ENCODE data around the gene DYNC2H1. TPM values are rescaled to one million over a fixed set of nuclear protein-coding genes. Genes with fewer than 3 reads are reported as not detected.

DYNC2H1 gene
- total and polyA plus RNA-seq, 4 donors, result 0.77 to 3.3 (median 2.1) TPM

DNA sequence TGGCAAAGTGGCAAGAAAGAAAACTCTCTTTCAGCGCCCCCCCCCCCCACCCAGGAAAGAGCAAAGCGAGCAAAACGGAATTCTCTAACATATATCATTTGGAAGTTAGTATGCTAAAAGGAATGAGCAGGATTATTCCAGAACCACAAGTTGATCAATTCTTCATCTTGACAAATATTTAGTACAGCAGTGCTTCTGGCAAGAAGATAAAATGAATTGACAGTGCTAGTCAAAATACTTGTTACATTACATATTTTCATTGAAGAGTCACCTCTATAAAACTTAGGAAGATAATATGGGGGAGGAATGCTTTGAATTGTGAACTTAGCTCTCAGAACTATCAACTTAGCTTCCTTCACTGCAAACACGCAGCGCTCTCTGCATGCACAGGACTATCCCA is 377.4 kb downstream of the DYNC2H1 start:
- H3K27ac ChIP-seq (ENCODE audit: low read depth in 1 of 2, low read length in 2 of 2), result no peak overlapping the region
- no peaks in the 10 kb centered on the region for H3K36me3 ChIP-seq (ENCODE audit: control insufficient read depth in 4 of 4, insufficient read depth in 3 of 4, low read depth in 1 of 4, low read length in 3 of 4)
- no peak for DNase-seq (ENCODE audit: low spot score)
- WGBS, result 85% methylated on average over 5 of the region's 5 CpGs
- no peaks in the 10 kb centered on the region for H3K27me3 ChIP-seq (ENCODE audit: control insufficient read depth in 4 of 4, insufficient read depth in 4 of 4, low read length in 3 of 4)
- H3K9me3 ChIP-seq (ENCODE audit: control insufficient read depth in 4 of 4, low read length in 3 of 4), result peaks cover 0 to 3% (median 0%) of the 10 kb centered on the region in 4 donors
- H3K9ac ChIP-seq (ENCODE audit: low read depth in 1 of 2, low read length in 2 of 2), result no peak overlapping the region
- no peak for TF ChIP-seq SP1 (IDR thresholded peaks at IDR 0.05)
- TF ChIP-seq RAD21 (IDR thresholded peaks at IDR 0.05), result no peak
- TF ChIP-seq, protein P1, sequence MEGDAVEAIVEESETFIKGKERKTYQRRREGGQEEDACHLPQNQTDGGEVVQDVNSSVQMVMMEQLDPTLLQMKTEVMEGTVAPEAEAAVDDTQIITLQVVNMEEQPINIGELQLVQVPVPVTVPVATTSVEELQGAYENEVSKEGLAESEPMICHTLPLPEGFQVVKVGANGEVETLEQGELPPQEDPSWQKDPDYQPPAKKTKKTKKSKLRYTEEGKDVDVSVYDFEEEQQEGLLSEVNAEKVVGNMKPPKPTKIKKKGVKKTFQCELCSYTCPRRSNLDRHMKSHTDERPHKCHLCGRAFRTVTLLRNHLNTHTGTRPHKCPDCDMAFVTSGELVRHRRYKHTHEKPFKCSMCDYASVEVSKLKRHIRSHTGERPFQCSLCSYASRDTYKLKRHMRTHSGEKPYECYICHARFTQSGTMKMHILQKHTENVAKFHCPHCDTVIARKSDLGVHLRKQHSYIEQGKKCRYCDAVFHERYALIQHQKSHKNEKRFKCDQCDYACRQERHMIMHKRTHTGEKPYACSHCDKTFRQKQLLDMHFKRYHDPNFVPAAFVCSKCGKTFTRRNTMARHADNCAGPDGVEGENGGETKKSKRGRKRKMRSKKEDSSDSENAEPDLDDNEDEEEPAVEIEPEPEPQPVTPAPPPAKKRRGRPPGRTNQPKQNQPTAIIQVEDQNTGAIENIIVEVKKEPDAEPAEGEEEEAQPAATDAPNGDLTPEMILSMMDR (IDR thresholded peaks at IDR 0.05; ENCODE audit: low read depth, low read length, missing input control), result no peak
- TF ChIP-seq, protein P2, sequence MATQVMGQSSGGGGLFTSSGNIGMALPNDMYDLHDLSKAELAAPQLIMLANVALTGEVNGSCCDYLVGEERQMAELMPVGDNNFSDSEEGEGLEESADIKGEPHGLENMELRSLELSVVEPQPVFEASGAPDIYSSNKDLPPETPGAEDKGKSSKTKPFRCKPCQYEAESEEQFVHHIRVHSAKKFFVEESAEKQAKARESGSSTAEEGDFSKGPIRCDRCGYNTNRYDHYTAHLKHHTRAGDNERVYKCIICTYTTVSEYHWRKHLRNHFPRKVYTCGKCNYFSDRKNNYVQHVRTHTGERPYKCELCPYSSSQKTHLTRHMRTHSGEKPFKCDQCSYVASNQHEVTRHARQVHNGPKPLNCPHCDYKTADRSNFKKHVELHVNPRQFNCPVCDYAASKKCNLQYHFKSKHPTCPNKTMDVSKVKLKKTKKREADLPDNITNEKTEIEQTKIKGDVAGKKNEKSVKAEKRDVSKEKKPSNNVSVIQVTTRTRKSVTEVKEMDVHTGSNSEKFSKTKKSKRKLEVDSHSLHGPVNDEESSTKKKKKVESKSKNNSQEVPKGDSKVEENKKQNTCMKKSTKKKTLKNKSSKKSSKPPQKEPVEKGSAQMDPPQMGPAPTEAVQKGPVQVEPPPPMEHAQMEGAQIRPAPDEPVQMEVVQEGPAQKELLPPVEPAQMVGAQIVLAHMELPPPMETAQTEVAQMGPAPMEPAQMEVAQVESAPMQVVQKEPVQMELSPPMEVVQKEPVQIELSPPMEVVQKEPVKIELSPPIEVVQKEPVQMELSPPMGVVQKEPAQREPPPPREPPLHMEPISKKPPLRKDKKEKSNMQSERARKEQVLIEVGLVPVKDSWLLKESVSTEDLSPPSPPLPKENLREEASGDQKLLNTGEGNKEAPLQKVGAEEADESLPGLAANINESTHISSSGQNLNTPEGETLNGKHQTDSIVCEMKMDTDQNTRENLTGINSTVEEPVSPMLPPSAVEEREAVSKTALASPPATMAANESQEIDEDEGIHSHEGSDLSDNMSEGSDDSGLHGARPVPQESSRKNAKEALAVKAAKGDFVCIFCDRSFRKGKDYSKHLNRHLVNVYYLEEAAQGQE (IDR thresholded peaks at IDR 0.05), result no peak
- TF ChIP-seq RXRA (IDR thresholded peaks at IDR 0.05), result no peak
- TF ChIP-seq, protein P3, sequence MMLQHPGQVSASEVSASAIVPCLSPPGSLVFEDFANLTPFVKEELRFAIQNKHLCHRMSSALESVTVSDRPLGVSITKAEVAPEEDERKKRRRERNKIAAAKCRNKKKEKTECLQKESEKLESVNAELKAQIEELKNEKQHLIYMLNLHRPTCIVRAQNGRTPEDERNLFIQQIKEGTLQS (IDR thresholded peaks at IDR 0.05), result no peak
- TF ChIP-seq NR2F2 (IDR thresholded peaks at IDR 0.05), result no peak
- TF ChIP-seq GABPA (IDR thresholded peaks at IDR 0.05 in 1 of 2, conservative IDR thresholded peaks at IDR 0.05 in 1 of 2), result no peak
- TF ChIP-seq, protein P4, sequence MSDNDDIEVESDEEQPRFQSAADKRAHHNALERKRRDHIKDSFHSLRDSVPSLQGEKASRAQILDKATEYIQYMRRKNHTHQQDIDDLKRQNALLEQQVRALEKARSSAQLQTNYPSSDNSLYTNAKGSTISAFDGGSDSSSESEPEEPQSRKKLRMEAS (IDR thresholded peaks at IDR 0.05), result no peak
- no peaks in the 10 kb centered on the region for H3K4me1 ChIP-seq (ENCODE audit: control insufficient read depth in 4 of 4, insufficient read depth in 4 of 4, low read length in 3 of 4)
- no peak overlapping the region for H3K4me3 ChIP-seq (ENCODE audit: low read depth in 1 of 3, low read length in 3 of 3)

DNA sequence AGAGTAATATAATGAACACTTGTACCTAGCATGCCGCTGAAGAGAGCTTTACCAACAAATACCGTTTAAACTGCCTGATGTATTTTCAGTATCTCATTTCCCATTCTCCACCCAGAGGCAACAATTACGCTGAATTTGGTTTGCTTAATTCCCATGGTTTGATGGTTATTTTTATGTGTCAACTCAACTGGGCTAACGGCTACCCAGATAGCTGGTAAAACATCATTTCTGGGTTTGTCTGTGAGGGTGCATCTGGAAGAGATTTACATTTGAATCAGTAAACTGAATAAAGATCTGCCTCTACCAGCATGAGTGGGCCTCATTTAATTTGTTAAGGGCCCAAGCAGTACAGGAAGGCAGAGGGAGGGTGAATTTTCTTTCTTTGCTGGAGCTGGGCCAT is 377.9 kb downstream of the DYNC2H1 start:
- Histone ChIP-seq H3K9me3 (ENCODE audit: control insufficient read depth in 4 of 4, low read length in 3 of 4) (peaks cover 0 to 3% (median 0%) of the 10 kb centered on the region in 4 donors), H3K27ac (ENCODE audit: low read depth in 1 of 2, low read length in 2 of 2) (no peak overlapping the region), H3K4me1 (ENCODE audit: control insufficient read depth in 4 of 4, insufficient read depth in 4 of 4, low read length in 3 of 4) (no peaks in the 10 kb centered on the region), H3K27me3 (ENCODE audit: control insufficient read depth in 4 of 4, insufficient read depth in 4 of 4, low read length in 3 of 4) (no peaks in the 10 kb centered on the region), H3K9ac (ENCODE audit: low read depth in 1 of 2, low read length in 2 of 2) (no peak overlapping the region), H3K36me3 (ENCODE audit: control insufficient read depth in 4 of 4, insufficient read depth in 3 of 4, low read depth in 1 of 4, low read length in 3 of 4) (no peaks in the 10 kb centered on the region), H3K4me3 (ENCODE audit: low read depth in 1 of 3, low read length in 3 of 3) (no peak overlapping the region)
- no peak for DNase-seq (ENCODE audit: low spot score)
- WGBS, result 87% methylated on average over 4 of the region's 4 CpGs
- TF ChIP-seq RAD21 (IDR thresholded peaks at IDR 0.05), result no peak
- TF ChIP-seq, protein P4 (IDR thresholded peaks at IDR 0.05), result no peak
- TF ChIP-seq JUND (IDR thresholded peaks at IDR 0.05), result no peak
- TF ChIP-seq FOXA2 (IDR thresholded peaks at IDR 0.05), result no peak
- no peak for TF ChIP-seq GABPA (IDR thresholded peaks at IDR 0.05 in 1 of 2, conservative IDR thresholded peaks at IDR 0.05 in 1 of 2)
- TF ChIP-seq EGR1 (IDR thresholded peaks at IDR 0.05; ENCODE audit: low read depth in 2 of 2), result no peak
- TF ChIP-seq, protein P5, sequence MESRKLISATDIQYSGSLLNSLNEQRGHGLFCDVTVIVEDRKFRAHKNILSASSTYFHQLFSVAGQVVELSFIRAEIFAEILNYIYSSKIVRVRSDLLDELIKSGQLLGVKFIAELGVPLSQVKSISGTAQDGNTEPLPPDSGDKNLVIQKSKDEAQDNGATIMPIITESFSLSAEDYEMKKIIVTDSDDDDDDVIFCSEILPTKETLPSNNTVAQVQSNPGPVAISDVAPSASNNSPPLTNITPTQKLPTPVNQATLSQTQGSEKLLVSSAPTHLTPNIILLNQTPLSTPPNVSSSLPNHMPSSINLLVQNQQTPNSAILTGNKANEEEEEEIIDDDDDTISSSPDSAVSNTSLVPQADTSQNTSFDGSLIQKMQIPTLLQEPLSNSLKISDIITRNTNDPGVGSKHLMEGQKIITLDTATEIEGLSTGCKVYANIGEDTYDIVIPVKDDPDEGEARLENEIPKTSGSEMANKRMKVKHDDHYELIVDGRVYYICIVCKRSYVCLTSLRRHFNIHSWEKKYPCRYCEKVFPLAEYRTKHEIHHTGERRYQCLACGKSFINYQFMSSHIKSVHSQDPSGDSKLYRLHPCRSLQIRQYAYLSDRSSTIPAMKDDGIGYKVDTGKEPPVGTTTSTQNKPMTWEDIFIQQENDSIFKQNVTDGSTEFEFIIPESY (IDR thresholded peaks at IDR 0.05), result no peak
- TF ChIP-seq HNF4G (IDR thresholded peaks at IDR 0.05), result no peak
- TF ChIP-seq RXRA (IDR thresholded peaks at IDR 0.05), result no peak
- TF ChIP-seq FOXA1 (IDR thresholded peaks at IDR 0.05), result no peak
- TF ChIP-seq, protein P2 (IDR thresholded peaks at IDR 0.05), result no peak
- TF ChIP-seq, protein P1 (IDR thresholded peaks at IDR 0.05; ENCODE audit: low read depth, low read length, missing input control), result no peak
- TF ChIP-seq, protein P3 (IDR thresholded peaks at IDR 0.05), result no peak
- TF ChIP-seq TAF1 (conservative IDR thresholded peaks at IDR 0.05), result no peak
- no peak for TF ChIP-seq SP1 (IDR thresholded peaks at IDR 0.05)
- TF ChIP-seq YY1 (IDR thresholded peaks at IDR 0.05), result no peak

Data from liver (tissue), 9 donors.